ENCODE results near the gene TNS3.

- TF ChIP-seq EP300 (IDR thresholded peaks at IDR 0.05) (no peak), CTCF (IDR thresholded peaks at IDR 0.05) (no peak), POLR2AphosphoS5 (IDR thresholded peaks at IDR 0.05) (peak; percentile 40 to 72 (median 44)), POLR2A (IDR thresholded peaks at IDR 0.05) (no peak)
Measured at GRCh38 chr7:47520406-47520805, 61.5 kb downstream of the TNS3 start.
